ENCODE data around the gene RAB7A.

RAB7A gene

DNA sequence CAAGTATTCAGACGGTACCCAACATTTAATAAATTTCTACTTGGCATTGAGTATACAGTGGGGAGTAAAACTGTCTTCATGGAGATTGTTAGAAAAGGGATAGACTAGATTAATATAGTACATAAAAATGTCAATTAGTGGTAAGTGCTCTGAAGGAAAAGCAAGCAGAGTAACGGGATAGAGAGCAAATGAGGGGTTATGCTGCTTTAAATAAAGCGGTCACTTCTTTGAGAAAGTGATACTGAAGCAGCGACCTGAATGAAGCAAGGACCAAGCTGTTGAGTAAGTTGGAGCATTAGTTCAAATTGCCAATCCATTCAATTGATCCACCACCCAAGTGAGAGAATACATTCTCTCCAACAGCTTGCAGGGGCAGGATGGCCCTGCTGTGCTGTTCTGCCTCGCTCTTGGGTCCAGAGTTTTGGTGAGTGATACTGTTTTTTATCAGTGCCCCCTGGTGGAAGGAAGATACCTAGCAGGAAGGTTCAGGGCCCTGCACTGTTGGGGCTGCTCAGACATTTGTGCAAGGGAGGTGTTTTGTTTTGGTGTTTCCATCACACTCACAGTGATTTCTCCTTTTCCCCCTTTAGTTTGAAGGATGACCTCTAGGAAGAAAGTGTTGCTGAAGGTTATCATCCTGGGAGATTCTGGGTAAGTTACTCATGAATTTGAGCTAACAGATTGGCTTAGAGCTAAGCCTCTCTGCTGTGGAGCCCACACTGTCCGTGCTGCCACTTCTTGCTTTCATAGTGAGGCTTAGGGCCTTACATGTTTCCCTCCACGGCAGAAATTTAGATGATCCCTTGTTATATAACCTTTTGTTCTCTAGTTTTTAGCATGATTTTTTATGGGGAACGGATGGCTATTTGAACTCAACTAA lies 69.0 kb downstream of the RAB7A start:
- TF ChIP-seq YY1 (IDR thresholded peaks at IDR 0.05; ENCODE audit: low read depth) (no peak), RAD21 (IDR thresholded peaks at IDR 0.05; ENCODE audit: low read depth) (peak; percentile 67)

- TF ChIP-seq CEBPB (IDR thresholded peaks at IDR 0.05), result no peak
- no peak for TF ChIP-seq ZBTB7A (IDR thresholded peaks at IDR 0.05; ENCODE audit: low read depth)
- TF ChIP-seq NFIC (IDR thresholded peaks at IDR 0.05), result no peak
- no peak for TF ChIP-seq TCF12 (IDR thresholded peaks at IDR 0.05; ENCODE audit: low read depth)
- no peak for TF ChIP-seq USF1 (IDR thresholded peaks at IDR 0.05)
- TF ChIP-seq EP300 (IDR thresholded peaks at IDR 0.05; ENCODE audit: borderline replicate concordance), result no peak
- TF ChIP-seq TEAD4 (IDR thresholded peaks at IDR 0.05), result no peak
- TF ChIP-seq RAD21 (IDR thresholded peaks at IDR 0.05; ENCODE audit: low read depth), result no peak
- TF ChIP-seq, protein P1, sequence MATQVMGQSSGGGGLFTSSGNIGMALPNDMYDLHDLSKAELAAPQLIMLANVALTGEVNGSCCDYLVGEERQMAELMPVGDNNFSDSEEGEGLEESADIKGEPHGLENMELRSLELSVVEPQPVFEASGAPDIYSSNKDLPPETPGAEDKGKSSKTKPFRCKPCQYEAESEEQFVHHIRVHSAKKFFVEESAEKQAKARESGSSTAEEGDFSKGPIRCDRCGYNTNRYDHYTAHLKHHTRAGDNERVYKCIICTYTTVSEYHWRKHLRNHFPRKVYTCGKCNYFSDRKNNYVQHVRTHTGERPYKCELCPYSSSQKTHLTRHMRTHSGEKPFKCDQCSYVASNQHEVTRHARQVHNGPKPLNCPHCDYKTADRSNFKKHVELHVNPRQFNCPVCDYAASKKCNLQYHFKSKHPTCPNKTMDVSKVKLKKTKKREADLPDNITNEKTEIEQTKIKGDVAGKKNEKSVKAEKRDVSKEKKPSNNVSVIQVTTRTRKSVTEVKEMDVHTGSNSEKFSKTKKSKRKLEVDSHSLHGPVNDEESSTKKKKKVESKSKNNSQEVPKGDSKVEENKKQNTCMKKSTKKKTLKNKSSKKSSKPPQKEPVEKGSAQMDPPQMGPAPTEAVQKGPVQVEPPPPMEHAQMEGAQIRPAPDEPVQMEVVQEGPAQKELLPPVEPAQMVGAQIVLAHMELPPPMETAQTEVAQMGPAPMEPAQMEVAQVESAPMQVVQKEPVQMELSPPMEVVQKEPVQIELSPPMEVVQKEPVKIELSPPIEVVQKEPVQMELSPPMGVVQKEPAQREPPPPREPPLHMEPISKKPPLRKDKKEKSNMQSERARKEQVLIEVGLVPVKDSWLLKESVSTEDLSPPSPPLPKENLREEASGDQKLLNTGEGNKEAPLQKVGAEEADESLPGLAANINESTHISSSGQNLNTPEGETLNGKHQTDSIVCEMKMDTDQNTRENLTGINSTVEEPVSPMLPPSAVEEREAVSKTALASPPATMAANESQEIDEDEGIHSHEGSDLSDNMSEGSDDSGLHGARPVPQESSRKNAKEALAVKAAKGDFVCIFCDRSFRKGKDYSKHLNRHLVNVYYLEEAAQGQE (IDR thresholded peaks at IDR 0.05; ENCODE audit: low read depth), result no peak
- no peak for TF ChIP-seq YY1 (IDR thresholded peaks at IDR 0.05; ENCODE audit: low read depth)
- no peak for TF ChIP-seq TAF1 (IDR thresholded peaks at IDR 0.05; ENCODE audit: low read depth)
- TF ChIP-seq, protein P2, sequence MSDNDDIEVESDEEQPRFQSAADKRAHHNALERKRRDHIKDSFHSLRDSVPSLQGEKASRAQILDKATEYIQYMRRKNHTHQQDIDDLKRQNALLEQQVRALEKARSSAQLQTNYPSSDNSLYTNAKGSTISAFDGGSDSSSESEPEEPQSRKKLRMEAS (IDR thresholded peaks at IDR 0.05), result no peak
- no peak for TF ChIP-seq FOXM1 (IDR thresholded peaks at IDR 0.05; ENCODE audit: borderline replicate concordance, low read depth)
- no peak for TF ChIP-seq EGR1 (IDR thresholded peaks at IDR 0.05)
- TF ChIP-seq CREB1 (IDR thresholded peaks at IDR 0.05; ENCODE audit: low read depth), result no peak
Measured at GRCh38 chr3:128799653-128800052, 73.7 kb downstream of the RAB7A start.

DNA sequence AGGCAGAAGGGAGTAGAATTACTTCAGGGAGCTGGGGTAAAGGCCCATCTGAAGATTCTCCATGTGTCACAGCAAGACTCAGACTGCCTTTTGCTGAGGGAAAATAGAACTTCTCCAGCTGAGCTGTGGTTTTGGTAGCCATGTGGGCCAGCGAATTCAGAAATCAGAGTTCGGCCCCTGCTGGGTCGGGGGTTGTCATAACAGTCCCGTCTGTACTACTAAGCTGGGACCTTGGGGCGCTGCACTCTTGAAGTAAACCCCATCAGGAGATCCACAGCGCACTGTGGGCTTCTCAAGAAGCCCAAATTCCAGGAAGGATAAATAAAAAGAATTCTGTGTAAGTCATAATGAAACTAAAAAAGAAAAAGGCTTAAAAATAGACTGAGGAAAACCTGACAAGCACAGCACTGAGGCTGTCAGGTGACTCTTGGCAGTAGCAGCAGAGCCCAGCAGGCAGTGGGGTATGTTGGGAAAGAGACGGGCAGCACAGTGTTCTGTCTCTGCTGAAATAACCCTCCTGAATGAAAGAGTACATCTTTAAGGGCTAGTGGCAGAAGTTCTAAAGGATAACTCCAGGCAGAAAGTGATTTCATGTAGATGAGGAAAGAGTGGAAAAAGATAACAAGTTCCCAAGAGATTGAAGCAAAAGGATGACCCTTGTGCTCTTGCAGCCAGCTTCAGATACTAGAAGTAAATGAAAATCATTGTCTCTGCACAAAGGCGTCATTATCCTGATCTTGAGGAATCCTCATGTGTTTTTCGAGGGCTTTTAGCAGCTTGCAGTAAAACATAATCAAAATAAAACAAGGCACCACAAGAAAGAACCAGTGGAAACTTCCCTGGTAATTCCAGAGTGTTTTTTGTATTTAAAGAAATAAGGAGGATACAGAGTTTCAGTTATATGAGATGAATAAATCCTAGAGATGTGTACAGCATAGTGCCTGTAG lies 74.5 kb downstream of the RAB7A start:
- no peak for TF ChIP-seq YY1 (IDR thresholded peaks at IDR 0.05; ENCODE audit: low read depth)
- no peak for TF ChIP-seq TAF1 (IDR thresholded peaks at IDR 0.05; ENCODE audit: low read depth)
- TF ChIP-seq, protein P2 (IDR thresholded peaks at IDR 0.05), result no peak
- no peak for TF ChIP-seq RAD21 (IDR thresholded peaks at IDR 0.05; ENCODE audit: low read depth)
- no peak for TF ChIP-seq ZBTB7A (IDR thresholded peaks at IDR 0.05; ENCODE audit: low read depth)
- TF ChIP-seq NFIC (IDR thresholded peaks at IDR 0.05), result no peak
- no peak for TF ChIP-seq TEAD4 (IDR thresholded peaks at IDR 0.05)
- TF ChIP-seq CEBPB (IDR thresholded peaks at IDR 0.05), result no peak
- no peak for TF ChIP-seq TCF12 (IDR thresholded peaks at IDR 0.05; ENCODE audit: low read depth)

DNA sequence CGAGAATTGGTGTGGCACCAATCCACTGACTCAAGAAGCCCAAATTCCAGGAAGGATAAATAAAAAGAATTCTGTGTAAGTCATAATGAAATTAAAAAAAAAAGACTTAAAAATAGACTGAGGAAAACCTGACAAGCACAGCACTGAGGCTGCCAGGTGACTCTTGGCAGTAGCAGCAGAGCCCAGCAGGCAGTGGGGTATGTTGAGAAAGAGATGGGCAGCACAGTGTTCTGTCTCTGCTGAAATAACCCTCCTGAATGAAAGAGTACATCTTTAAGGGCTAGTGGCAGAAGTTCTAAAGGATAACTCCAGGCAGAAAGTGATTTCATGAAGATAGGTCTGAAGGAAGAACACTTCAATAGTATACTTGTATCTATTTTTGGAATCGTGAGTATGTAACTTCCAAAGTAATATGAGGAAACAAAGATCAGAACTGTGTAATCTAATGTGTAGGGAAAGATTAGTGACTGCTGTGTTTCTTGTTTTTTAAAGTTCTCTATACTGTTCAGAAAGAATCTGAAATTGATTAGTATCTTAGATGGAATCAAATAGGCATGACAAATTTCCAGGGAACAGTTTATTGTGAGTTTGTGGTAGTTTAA lies 75.9 kb downstream of the RAB7A start:
- TF ChIP-seq CREB1 (IDR thresholded peaks at IDR 0.05; ENCODE audit: low read depth), result no peak
- TF ChIP-seq CEBPB (IDR thresholded peaks at IDR 0.05), result no peak
- no peak for TF ChIP-seq TAF1 (IDR thresholded peaks at IDR 0.05; ENCODE audit: low read depth)
- TF ChIP-seq NFIC (IDR thresholded peaks at IDR 0.05), result no peak
- TF ChIP-seq FOXM1 (IDR thresholded peaks at IDR 0.05; ENCODE audit: borderline replicate concordance, low read depth), result no peak
- no peak for TF ChIP-seq TCF12 (IDR thresholded peaks at IDR 0.05; ENCODE audit: low read depth)
- TF ChIP-seq, protein P2 (IDR thresholded peaks at IDR 0.05), result no peak
- TF ChIP-seq, protein P1 (IDR thresholded peaks at IDR 0.05; ENCODE audit: low read depth), result no peak
- no peak for TF ChIP-seq USF1 (IDR thresholded peaks at IDR 0.05)
- TF ChIP-seq ZBTB7A (IDR thresholded peaks at IDR 0.05; ENCODE audit: low read depth), result no peak

DNA sequence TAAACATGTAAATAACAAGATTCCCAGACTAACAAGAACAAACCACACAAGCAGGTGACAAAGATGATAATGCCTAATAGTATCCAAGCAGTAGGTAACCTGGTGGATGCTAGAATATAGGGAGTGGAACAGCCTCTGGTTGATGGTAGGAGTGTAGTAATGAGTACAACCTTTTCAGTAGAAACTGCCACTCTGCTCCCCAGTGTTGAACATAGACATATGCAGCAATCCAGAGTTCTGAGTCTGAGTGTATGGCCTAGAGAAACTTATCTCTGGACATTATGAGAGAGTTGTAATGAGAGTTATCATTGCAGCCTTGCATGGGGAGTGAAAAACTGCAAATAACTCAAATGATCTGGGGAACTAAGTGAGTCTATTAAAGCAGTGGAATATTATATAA lies 77.3 kb downstream of the RAB7A start:
- TF ChIP-seq TAF1 (IDR thresholded peaks at IDR 0.05; ENCODE audit: low read depth), result no peak
- TF ChIP-seq NFIC (IDR thresholded peaks at IDR 0.05), result no peak
- no peak for TF ChIP-seq CEBPB (IDR thresholded peaks at IDR 0.05)
- TF ChIP-seq, protein P2 (IDR thresholded peaks at IDR 0.05), result no peak
- no peak for TF ChIP-seq TEAD4 (IDR thresholded peaks at IDR 0.05)
- no peak for TF ChIP-seq EGR1 (IDR thresholded peaks at IDR 0.05)
- no peak for TF ChIP-seq EP300 (IDR thresholded peaks at IDR 0.05; ENCODE audit: borderline replicate concordance)
- no peak for TF ChIP-seq CREB1 (IDR thresholded peaks at IDR 0.05; ENCODE audit: low read depth)
- TF ChIP-seq, protein P1 (IDR thresholded peaks at IDR 0.05; ENCODE audit: low read depth), result no peak
- TF ChIP-seq YY1 (IDR thresholded peaks at IDR 0.05; ENCODE audit: low read depth), result no peak
- no peak for TF ChIP-seq USF1 (IDR thresholded peaks at IDR 0.05)
- TF ChIP-seq RAD21 (IDR thresholded peaks at IDR 0.05; ENCODE audit: low read depth), result no peak
- TF ChIP-seq TCF12 (IDR thresholded peaks at IDR 0.05; ENCODE audit: low read depth), result no peak
- TF ChIP-seq FOXM1 (IDR thresholded peaks at IDR 0.05; ENCODE audit: borderline replicate concordance, low read depth), result no peak
